ENCODE data around the gene SLC29A3. TPM values are rescaled to one million over a fixed set of nuclear protein-coding genes. Genes with fewer than 3 reads are reported as not detected.
A peak's percentile ranks its signal among the peaks of the same experiment; 100 is the strongest.

Gene SLC29A3
- total RNA-seq, 1 experiment from 2014 or later = 9.2 TPM

DNA sequence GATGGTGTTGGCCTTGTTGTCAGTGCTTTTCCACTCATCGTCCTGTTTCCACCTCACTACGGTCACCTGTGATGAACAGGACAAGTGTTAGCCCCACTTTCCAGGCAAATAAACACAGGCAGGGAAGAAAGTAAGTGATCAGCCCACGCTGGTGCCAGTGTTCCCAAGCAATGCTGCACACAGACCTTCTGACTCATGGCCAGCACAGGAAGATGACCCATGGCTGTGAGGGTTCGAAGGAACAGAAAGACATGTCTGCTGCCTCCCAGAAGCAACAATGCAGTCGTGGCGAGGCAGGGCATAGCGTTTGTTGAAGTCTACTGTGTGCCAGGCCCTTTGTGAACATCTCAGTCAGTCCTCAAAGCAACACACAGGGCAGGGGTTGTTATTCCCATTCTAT, 35.7 kb downstream of the SLC29A3 start:
- Histone ChIP-seq H2BK120ac (ENCODE audit: low read depth, low read length, poor library complexity, severe bottlenecking) (no peak overlapping the region), H4K20me1 (ENCODE audit: control insufficient read depth, insufficient read depth, insufficient read length) (no peaks in the 10 kb centered on the region), H2BK15ac (ENCODE audit: low read depth, low read length) (no peak overlapping the region), H3K18ac (ENCODE audit: insufficient read length, low read depth, low read length) (no peak overlapping the region), H3K9me3 (ENCODE audit: control insufficient read depth, low read depth, low read length) (no peaks in the 10 kb centered on the region), H4K5ac (ENCODE audit: insufficient read length, low read depth, low read length) (no peak overlapping the region), H2BK12ac (ENCODE audit: insufficient read length, low read depth, low read length) (no peak overlapping the region), H2BK20ac (ENCODE audit: low read depth, low read length, poor library complexity, severe bottlenecking) (no peak overlapping the region), H3K27ac (ENCODE audit: insufficient read length, low read depth, low read length) (no peak overlapping the region), H3K14ac (ENCODE audit: insufficient read depth, low read length) (no peak overlapping the region; the same call in 1 of the 2 replicates), H4K8ac (replicated peaks; ENCODE audit: insufficient read length, low read depth, low read length) (no peak overlapping the region), H3K23ac (ENCODE audit: insufficient read length, low read depth, low read length) (no peak overlapping the region), H3K56ac (ENCODE audit: insufficient read length, low read depth, low read length) (no peak overlapping the region), H3K27me3 (ENCODE audit: insufficient read depth, low read length) (no peaks in the 10 kb centered on the region), H3K4me1 (ENCODE audit: insufficient read depth, low read length) (no peaks in the 10 kb centered on the region), H4K91ac (ENCODE audit: insufficient read length, low read depth, low read length) (no peak overlapping the region), H3K23me2 (ENCODE audit: insufficient read length, low read depth, low read length, poor library complexity, severe bottlenecking) (no peaks in the 10 kb centered on the region), H2AFZ (ENCODE audit: low read length) (no peak overlapping the region), H3K79me2 (ENCODE audit: insufficient read depth, low read length) (no peaks in the 10 kb centered on the region), H3K4me2 (ENCODE audit: insufficient read depth, insufficient read length, low read length) (no peak overlapping the region), H3K79me1 (ENCODE audit: insufficient read depth, low read depth, low read length, poor library complexity, severe bottlenecking) (no peaks in the 10 kb centered on the region), H3K9ac (ENCODE audit: extremely low read depth, insufficient read length, low read length) (no peak overlapping the region), H3K4ac (ENCODE audit: low read depth, low read length) (no peak overlapping the region), H2BK5ac (ENCODE audit: insufficient read length, low read length) (no peak overlapping the region), H3T11ph (ENCODE audit: low read length) (no peak overlapping the region), H2AK5ac (ENCODE audit: insufficient read length, low read length) (no peak overlapping the region)
- WGBS (ENCODE audit: extremely low coverage, insufficient read length, low lambda C conversion rate) = no CpG with 5 or more reads among the region's 7 CpGs
- Mint-ChIP-seq H3K36me3 (ENCODE audit: insufficient read depth in 1 of 3, low read depth in 3 of 3) (peaks cover 6 to 27% (median 12%) of the 10 kb centered on the region in 3 experiments), H3K4me1 (peaks cover 6 to 16% of the 10 kb centered on the region in 2 experiments), H3K4me3 (no peak overlapping the region), H3K27ac (peak overlapping the region in 2 of 3 experiments; percentile 29 to 55; a peak in 1 of 7 replicates), H3K27me3 (ENCODE audit: low read depth) (no peaks in the 10 kb centered on the region), H3K9me3 (no peaks in the 10 kb centered on the region)
- DNase-seq = no peak
- TF ChIP-seq, protein P1, sequence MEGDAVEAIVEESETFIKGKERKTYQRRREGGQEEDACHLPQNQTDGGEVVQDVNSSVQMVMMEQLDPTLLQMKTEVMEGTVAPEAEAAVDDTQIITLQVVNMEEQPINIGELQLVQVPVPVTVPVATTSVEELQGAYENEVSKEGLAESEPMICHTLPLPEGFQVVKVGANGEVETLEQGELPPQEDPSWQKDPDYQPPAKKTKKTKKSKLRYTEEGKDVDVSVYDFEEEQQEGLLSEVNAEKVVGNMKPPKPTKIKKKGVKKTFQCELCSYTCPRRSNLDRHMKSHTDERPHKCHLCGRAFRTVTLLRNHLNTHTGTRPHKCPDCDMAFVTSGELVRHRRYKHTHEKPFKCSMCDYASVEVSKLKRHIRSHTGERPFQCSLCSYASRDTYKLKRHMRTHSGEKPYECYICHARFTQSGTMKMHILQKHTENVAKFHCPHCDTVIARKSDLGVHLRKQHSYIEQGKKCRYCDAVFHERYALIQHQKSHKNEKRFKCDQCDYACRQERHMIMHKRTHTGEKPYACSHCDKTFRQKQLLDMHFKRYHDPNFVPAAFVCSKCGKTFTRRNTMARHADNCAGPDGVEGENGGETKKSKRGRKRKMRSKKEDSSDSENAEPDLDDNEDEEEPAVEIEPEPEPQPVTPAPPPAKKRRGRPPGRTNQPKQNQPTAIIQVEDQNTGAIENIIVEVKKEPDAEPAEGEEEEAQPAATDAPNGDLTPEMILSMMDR (conservative IDR thresholded peaks at IDR 0.05) = no peak

Measured in H9 (cell line).